ENCODE data around the gene SSX2IP. TPM values are rescaled to one million over a fixed set of nuclear protein-coding genes. Genes with fewer than 3 reads are reported as not detected.

The SSX2IP gene
- total and polyA plus RNA-seq, 2 donors from 2014 or later = 12.1 to 18.2 TPM

- H3K4me3 ChIP-seq (ENCODE audit: low read length in 3 of 3) = no peak overlapping the region
Observed at GRCh38 chr1:84674705-84675104, 15.6 kb downstream of the SSX2IP start.

GRCh38 chr1:84674021-84674420 is 16.2 kb downstream of the SSX2IP start:
- no peak for TF ChIP-seq CTCF (IDR thresholded peaks at IDR 0.05; ENCODE audit: borderline replicate concordance, extremely low read depth, insufficient read depth)
- Histone ChIP-seq H3K9ac (ENCODE audit: low read length in 3 of 3) (no peak overlapping the region), H3K4me3 (ENCODE audit: low read length in 3 of 3) (no peak overlapping the region), H3K36me3 (ENCODE audit: control insufficient read depth in 2 of 3, insufficient read depth in 3 of 3, low read length in 3 of 3) (no peaks in the 10 kb centered on the region), H3K27ac (ENCODE audit: low read depth in 2 of 2, low read length in 2 of 2) (no peak overlapping the region), H3K4me1 (ENCODE audit: control insufficient read depth in 2 of 3, insufficient read depth in 2 of 3, low read depth in 1 of 3, low read length in 3 of 3) (no peaks in the 10 kb centered on the region), H3K9me3 (ENCODE audit: control insufficient read depth in 2 of 3, insufficient read depth in 1 of 3, low read length in 3 of 3) (no peaks in the 10 kb centered on the region), H3K27me3 (ENCODE audit: control insufficient read depth, insufficient read depth, low read length) (no peaks in the 10 kb centered on the region)
- DNase-seq (no peak), FAIRE-seq (no peak)
- intact Hi-C loops (cut with DNase I) = no loop called here

More at GRCh38 chr1:84674705-84675104, 15.6 kb downstream of the SSX2IP start:
- DNase-seq (no peak), FAIRE-seq (no peak)
- no peaks in the 10 kb centered on the region for H3K27me3 ChIP-seq (ENCODE audit: control insufficient read depth, insufficient read depth, low read length)
- no peak overlapping the region for H3K9ac ChIP-seq (ENCODE audit: low read length in 3 of 3)
- H3K9me3 ChIP-seq (ENCODE audit: control insufficient read depth in 2 of 3, insufficient read depth in 1 of 3, low read length in 3 of 3) = no peaks in the 10 kb centered on the region
- no peaks in the 10 kb centered on the region for H3K36me3 ChIP-seq (ENCODE audit: control insufficient read depth in 2 of 3, insufficient read depth in 3 of 3, low read length in 3 of 3)
- TF ChIP-seq CTCF (IDR thresholded peaks at IDR 0.05; ENCODE audit: borderline replicate concordance, extremely low read depth, insufficient read depth) = no peak
- H3K4me1 ChIP-seq (ENCODE audit: control insufficient read depth in 2 of 3, insufficient read depth in 2 of 3, low read depth in 1 of 3, low read length in 3 of 3) = no peaks in the 10 kb centered on the region
- intact Hi-C loops (cut with DNase I) = no loop called here
- H3K27ac ChIP-seq (ENCODE audit: low read depth in 2 of 2, low read length in 2 of 2) = no peak overlapping the region

GRCh38 chr1:84672080-84672854 is 18.0 kb downstream of the SSX2IP start:
- intact Hi-C loops (cut with DNase I) = no loop called here
- FAIRE-seq = no peak
- TF ChIP-seq CTCF (IDR thresholded peaks at IDR 0.05; ENCODE audit: borderline replicate concordance, extremely low read depth, insufficient read depth) = no peak

More at GRCh38 chr1:84672080-84672854, 18.0 kb downstream of the SSX2IP start:
- Histone ChIP-seq H3K27me3 (ENCODE audit: control insufficient read depth, insufficient read depth, low read length) (no peaks in the 10 kb centered on the region), H3K27ac (ENCODE audit: low read depth in 2 of 2, low read length in 2 of 2) (no peak overlapping the region), H3K9ac (ENCODE audit: low read length in 3 of 3) (no peak overlapping the region), H3K9me3 (ENCODE audit: control insufficient read depth in 2 of 3, insufficient read depth in 1 of 3, low read length in 3 of 3) (no peaks in the 10 kb centered on the region), H3K36me3 (ENCODE audit: control insufficient read depth in 2 of 3, insufficient read depth in 3 of 3, low read length in 3 of 3) (no peaks in the 10 kb centered on the region), H3K4me1 (ENCODE audit: control insufficient read depth in 2 of 3, insufficient read depth in 2 of 3, low read depth in 1 of 3, low read length in 3 of 3) (no peaks in the 10 kb centered on the region), H3K4me3 (ENCODE audit: low read length in 3 of 3) (no peak overlapping the region)
- DNase-seq = no peak
